ENCODE results near the gene UNKL. TPM values are rescaled to one million over a fixed set of nuclear protein-coding genes. Genes with fewer than 3 reads are reported as not detected.

Gene UNKL
- polyA plus RNA-seq, 6 donors from 2014 or later, result 7.2 to 25.7 (median 9.2) TPM

GRCh38 chr16:1379304-1380076 lies 35.0 kb downstream of the UNKL start:
- Mint-ChIP-seq H3K27ac (peak overlapping the region in 3 of 6 donors; percentile 56 to 86 (median 79)), H3K9me3 (no peaks in the 10 kb centered on the region), H3K27me3 (no peaks in the 10 kb centered on the region), H3K36me3 (no peaks in the 10 kb centered on the region), H3K4me1 (peaks cover 16 to 27% (median 21%) of the 10 kb centered on the region in 3 donors), H3K4me3 (peak overlapping the region; percentile 76 to 86 (median 79))
- DNase-seq (peak; percentile 69), ATAC-seq (ENCODE audit: low read depth in 2 of 2) (peak; percentile 69 to 75)

GRCh38 chr16:1378804-1379303 lies 35.6 kb downstream of the UNKL start:
- no peak for DNase-seq
- peak overlapping the region; percentile 5 to 87 (median 44) for H3K4me3 Mint-ChIP-seq
- peak overlapping the region in 5 of 6 donors; percentile 80 to 96 (median 84) for H3K27ac Mint-ChIP-seq
- no peaks in the 10 kb centered on the region for H3K27me3 Mint-ChIP-seq
- H3K9me3 Mint-ChIP-seq, result no peaks in the 10 kb centered on the region
- ATAC-seq (ENCODE audit: low read depth in 2 of 2), result peak; percentile 72 to 75
- H3K4me1 Mint-ChIP-seq, result peaks cover 16 to 27% (median 21%) of the 10 kb centered on the region in 3 donors
- H3K36me3 Mint-ChIP-seq, result no peaks in the 10 kb centered on the region

DNA sequence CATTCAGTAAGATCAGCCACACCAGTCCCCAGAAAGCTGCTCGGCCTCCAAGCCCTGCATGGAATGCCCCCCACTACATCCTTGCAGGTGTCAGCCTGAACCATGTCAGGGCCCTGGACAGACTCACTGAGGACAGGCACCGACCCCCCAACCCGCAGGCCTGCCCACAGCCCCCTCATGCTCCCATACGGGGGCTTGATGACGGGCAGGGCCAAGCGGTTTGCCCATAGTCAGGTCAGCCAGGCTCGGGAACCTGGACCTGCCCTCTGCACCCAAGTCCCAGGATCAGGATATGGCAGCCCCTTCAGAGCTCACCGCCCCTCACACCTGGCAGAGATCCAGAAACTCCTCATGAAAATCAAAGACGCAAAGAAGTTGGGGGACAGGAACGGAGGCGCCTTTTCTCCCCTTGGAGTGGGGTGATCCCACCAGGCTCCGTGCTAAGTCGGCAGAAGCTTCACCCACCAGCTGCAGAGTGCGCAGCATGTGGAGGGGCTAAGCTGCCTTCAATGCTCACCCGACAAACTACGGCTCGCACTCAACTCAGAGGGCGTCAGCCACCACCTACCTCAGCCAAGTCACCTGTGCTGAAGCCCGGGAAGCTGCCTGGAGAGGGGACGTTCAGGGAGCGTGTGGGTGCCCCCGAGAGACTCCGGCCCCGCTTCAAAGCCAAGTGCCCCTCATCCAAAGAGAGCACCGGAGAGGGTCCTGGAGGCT lies 36.3 kb downstream of the UNKL start:
- Mint-ChIP-seq H3K9me3 (no peaks in the 10 kb centered on the region), H3K4me1 (peaks cover 16 to 27% (median 21%) of the 10 kb centered on the region in 3 donors), H3K27me3 (no peaks in the 10 kb centered on the region), H3K4me3 (peak overlapping the region; percentile 5 to 87 (median 52)), H3K36me3 (no peaks in the 10 kb centered on the region), H3K27ac (peak overlapping the region in 5 of 6 donors; percentile 44 to 92 (median 84))
- ATAC-seq (ENCODE audit: low read depth in 2 of 2) (no peak), DNase-seq (no peak)

DNA sequence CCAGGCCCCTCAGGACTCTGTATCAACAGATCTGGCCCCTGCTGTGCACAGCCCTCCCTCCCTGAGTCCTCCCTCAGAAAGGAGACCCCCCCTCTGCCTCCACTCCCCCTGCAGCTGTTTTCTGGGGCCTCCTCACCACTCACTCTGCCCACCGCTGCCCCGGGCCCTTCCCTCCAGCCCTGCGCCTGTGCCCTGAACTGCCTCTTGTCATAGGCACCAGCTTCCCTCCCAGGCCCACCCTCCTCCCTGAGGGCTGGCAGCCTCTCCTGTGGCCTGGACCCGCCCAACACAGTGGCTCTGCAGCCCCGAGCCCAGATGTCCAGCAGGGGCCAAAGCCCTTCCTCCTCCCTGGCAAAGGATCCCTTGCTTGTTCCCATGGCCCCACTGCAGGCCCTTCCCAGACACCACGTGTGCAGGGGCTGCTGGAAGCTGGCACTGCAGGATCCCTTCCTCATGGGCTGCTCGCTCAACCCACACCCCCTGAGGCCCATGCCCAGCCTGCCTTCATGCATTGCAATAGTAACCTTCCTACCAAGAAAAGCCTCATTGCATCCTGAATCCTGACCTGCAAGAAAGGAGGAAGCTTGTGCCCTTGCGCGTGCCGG lies 37.0 kb downstream of the UNKL start:
- H3K4me3 Mint-ChIP-seq, result peak overlapping the region in 2 of 8 donors; percentile 35 to 61
- DNase-seq, result no peak
- ATAC-seq (ENCODE audit: low read depth in 2 of 2), result no peak
- H3K4me1 Mint-ChIP-seq, result peaks cover 16 to 27% (median 21%) of the 10 kb centered on the region in 3 donors
- H3K27ac Mint-ChIP-seq, result peak overlapping the region in 3 of 6 donors; percentile 41 to 84 (median 44)
- no peaks in the 10 kb centered on the region for H3K36me3 Mint-ChIP-seq
- no peaks in the 10 kb centered on the region for H3K27me3 Mint-ChIP-seq
- H3K9me3 Mint-ChIP-seq, result no peaks in the 10 kb centered on the region

GRCh38 chr16:1375741-1376410 lies 38.6 kb downstream of the UNKL start:
- H3K9me3 Mint-ChIP-seq, result no peaks in the 10 kb centered on the region
- H3K4me3 Mint-ChIP-seq, result no peak overlapping the region
- no peaks in the 10 kb centered on the region for H3K36me3 Mint-ChIP-seq
- DNase-seq, result no peak
- no peak for ATAC-seq (ENCODE audit: low read depth in 2 of 2)
- H3K4me1 Mint-ChIP-seq, result peaks cover 16 to 27% (median 21%) of the 10 kb centered on the region in 3 donors
- peak overlapping the region in 2 of 6 donors; percentile 14 to 34 for H3K27ac Mint-ChIP-seq
- H3K27me3 Mint-ChIP-seq, result no peaks in the 10 kb centered on the region

- DNase-seq (no peak), ATAC-seq (ENCODE audit: low read depth in 2 of 2) (no peak)
- Mint-ChIP-seq H3K9me3 (no peaks in the 10 kb centered on the region), H3K4me1 (peaks cover 14 to 25% (median 21%) of the 10 kb centered on the region in 3 donors), H3K27me3 (no peaks in the 10 kb centered on the region), H3K27ac (peak overlapping the region in 1 of 6 donors; percentile 34), H3K4me3 (no peak overlapping the region), H3K36me3 (no peaks in the 10 kb centered on the region)
Observed at GRCh38 chr16:1375298-1375640, 39.2 kb downstream of the UNKL start.

GRCh38 chr16:1374418-1375297 lies 39.8 kb downstream of the UNKL start:
- DNase-seq, result no peak
- Mint-ChIP-seq H3K4me1 (peaks cover 10 to 20% (median 16%) of the 10 kb centered on the region in 3 donors), H3K36me3 (no peaks in the 10 kb centered on the region), H3K4me3 (no peak overlapping the region), H3K27ac (no peak overlapping the region), H3K9me3 (no peaks in the 10 kb centered on the region), H3K27me3 (no peaks in the 10 kb centered on the region)
- ATAC-seq (ENCODE audit: low read depth in 2 of 2), result no peak

DNA sequence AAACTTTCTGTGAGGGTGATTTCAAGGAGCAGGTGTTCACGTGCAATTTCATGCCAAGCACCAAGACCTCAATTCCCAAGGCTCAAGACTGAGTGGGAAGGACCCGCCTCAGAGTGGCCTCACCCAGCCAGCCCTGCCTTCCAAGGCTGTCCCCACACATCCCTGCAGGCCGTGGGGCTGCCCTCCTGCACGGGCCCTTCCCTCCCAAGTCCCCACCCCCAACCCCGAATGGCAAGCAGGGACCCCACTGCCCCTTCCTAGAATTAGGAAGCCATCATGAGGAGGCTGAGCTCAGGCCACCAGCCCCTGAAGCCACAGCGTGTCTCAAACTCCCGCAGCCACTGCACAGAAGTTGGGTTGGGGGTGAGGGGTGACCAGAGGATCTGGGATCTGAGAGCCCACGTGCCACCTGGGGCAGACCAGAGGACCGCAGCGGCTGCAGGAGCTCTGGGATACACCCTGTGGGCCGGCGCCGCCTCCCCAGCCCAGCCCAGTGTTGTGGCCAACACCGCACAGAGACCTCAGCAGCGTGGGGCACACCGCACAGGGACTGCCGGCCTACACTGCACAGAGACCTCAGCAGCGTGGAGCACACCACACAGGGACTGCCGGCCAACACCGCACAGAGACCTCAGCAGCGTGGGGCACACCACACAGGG lies 42.1 kb downstream of the UNKL start:
- no peak overlapping the region for H3K4me3 Mint-ChIP-seq
- H3K9me3 Mint-ChIP-seq, result no peaks in the 10 kb centered on the region
- ATAC-seq (ENCODE audit: low read depth in 2 of 2), result no peak
- H3K27ac Mint-ChIP-seq, result no peak overlapping the region
- no peaks in the 10 kb centered on the region for H3K36me3 Mint-ChIP-seq
- no peaks in the 10 kb centered on the region for H3K27me3 Mint-ChIP-seq
- peaks cover 0 to 4% (median 4%) of the 10 kb centered on the region in 3 donors for H3K4me1 Mint-ChIP-seq
- no peak for DNase-seq

GRCh38 chr16:1371054-1371978 lies 43.2 kb downstream of the UNKL start:
- no peak for ATAC-seq (ENCODE audit: low read depth in 2 of 2)
- Mint-ChIP-seq H3K9me3 (no peaks in the 10 kb centered on the region), H3K4me3 (peak overlapping the region in 1 of 8 donors; percentile 9), H3K27me3 (no peaks in the 10 kb centered on the region), H3K27ac (peak overlapping the region in 1 of 6 donors; percentile 69), H3K36me3 (no peaks in the 10 kb centered on the region), H3K4me1 (peaks cover 0 to 2% (median under 1%) of the 10 kb centered on the region in 3 donors)
- no peak for DNase-seq

- Mint-ChIP-seq H3K9me3 (no peaks in the 10 kb centered on the region), H3K4me1 (peaks cover 0 to 4% (median 0%) of the 10 kb centered on the region in 3 donors), H3K27ac (no peak overlapping the region), H3K36me3 (no peaks in the 10 kb centered on the region), H3K27me3 (no peaks in the 10 kb centered on the region), H3K4me3 (no peak overlapping the region)
- DNase-seq (no peak), ATAC-seq (ENCODE audit: low read depth in 2 of 2) (no peak)
Observed at GRCh38 chr16:1367486-1368174, 46.9 kb downstream of the UNKL start.

Measured in naive B cell (primary cell).